HG03469 (cell line): Measurements from ENCODE around the gene TSKU.
"Not testable (repeated sequence)": the region's sequence is repeated elsewhere in the genome, so short reads cannot be mapped to it uniquely, and the experiment has no call there.

Experiments used
- ATAC-seq: cut with Tn5 transposase; IDR thresholded peaks from one replicate; pipeline ENCODE4 v1.9.1; 2021; ENCODE audit warnings: mild to moderate bottlenecking, moderate library complexity, moderate number of reproducible peaks; ENCODE audit not compliant: unreplicated experiment

TSKU gene

DNA sequence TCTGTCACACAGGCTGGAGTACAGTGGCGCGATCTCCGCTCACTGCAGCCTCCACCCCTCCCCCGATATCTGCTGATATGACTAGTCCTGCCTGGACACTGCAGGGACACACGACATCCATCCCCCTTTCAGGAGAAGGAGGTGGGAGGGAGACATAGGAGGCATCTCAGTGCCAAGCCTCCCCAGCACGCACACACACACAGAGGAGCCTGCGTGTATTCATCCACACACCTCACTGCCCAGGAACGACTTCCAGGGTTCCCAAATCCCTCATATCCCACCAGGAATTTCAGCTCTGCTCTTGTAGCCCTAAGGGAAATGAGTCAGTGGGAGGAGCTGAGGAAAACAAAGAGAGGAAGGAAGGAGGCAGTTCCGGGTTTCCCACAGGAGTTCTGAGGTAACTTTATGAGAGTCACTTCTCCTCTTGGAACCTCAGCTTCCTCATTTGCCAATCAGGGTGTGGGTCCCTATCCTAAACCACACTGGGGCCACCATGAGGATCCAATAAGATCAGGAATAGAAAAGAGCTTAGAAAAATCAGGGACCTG lies 40.4 kb downstream of the TSKU start:
- ATAC-seq, result no peak

DNA sequence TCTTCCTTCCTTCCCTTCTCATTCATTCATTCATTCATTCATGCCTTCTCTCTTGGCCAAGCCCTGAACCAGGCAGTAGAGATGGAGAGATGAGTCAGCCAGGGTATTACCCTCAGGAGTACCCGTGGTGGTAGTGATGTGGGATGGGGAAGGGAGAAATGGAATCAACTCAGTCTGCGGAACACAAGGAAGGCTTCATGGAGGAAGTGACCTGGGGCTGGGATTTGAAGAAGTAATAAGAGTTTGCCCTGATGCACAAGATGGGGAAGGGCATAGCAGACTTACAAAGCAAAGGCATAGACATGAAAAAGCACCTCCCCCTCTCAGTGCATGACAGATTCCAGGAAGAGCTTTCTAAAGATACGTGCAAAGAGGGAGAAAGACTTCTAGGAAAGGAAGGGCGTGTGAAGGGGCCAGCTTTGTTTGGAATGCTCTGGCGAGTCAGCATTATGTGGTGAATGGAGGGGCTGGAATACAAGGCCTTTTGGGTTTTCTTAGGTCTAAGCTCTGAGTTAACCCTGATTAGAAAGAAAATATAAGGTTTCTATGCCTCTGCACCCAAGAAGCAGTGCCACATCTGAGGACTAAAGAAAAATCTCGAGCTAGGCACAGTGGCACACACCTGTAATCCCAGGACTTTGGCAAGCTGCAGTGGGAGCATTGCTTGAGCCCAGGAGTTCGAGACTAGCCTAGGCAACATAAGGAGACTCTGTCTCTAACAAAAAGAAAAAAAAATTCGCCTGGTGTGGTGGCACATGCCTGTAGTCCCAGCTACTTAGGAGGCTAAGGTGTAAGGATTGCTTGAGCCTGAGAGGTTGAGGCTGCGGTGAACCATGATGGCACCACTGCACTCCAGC lies 41.2 kb downstream of the TSKU start:
- ATAC-seq, result no peak

DNA sequence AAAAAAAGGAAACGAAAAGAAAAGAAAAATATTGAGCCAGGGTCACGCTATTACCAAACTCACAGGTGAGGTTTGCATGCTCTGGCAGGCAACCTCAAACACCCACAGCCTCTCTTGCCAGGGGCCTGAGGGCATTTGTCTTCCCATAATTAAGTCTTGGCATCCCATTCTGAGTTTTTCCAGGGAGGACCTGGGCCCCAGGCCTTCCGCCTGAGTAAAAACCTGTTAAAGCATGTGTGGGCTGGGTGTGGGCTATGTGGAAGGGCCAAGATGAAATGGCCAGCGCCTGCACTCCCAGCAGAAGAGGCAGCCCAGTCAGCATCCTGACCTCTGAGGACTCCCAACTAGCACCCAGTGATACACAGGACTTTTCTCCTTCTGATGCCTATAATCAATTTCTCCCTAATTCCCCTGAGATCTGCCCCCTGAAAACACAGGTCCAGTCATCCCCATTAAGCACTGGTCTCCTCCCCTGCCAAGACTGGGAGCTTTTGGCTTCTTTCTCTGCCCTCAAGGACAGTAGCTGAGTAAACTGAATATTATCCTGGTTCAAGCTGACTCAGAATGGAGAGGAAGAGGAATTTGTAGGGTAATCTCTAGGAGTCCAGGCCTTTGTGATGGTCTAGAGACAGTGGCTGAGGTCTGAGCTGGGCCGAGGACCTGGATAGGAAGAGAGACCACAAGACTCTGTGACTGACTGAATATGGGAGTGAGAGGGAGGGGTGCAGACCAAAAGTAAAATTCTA lies 42.0 kb downstream of the TSKU start:
- no peak for ATAC-seq

DNA sequence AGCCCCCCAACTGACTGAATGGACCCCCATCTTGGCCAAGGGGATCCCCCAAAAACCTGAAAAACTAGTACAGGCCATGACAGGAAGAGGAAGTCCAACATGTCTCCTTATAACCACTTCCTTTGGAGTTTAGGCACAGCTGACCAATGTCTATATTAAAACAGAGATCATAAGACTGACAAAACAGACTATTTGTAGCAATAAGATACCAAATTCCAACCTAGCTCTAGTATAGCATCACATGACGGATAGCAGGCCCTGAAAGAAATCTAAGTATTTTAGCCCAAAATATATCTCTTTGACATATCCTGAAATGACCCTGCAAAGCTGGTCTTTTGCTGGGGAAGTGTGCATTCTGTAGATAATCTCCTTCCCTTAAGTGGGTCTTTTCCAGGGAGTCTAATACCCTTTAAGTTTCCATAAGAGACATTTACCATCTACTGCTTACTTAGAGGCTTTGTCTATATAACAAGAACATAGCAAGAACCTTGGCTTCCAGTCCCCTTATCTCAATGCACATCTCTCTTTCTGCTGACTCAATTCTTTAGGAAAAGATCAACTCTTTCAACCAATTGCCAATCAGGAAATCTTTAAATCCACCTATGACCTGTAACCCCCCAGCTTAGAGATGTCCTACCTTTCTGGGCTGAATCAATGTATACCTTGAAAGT lies 42.7 kb downstream of the TSKU start:
- no peak for ATAC-seq

DNA sequence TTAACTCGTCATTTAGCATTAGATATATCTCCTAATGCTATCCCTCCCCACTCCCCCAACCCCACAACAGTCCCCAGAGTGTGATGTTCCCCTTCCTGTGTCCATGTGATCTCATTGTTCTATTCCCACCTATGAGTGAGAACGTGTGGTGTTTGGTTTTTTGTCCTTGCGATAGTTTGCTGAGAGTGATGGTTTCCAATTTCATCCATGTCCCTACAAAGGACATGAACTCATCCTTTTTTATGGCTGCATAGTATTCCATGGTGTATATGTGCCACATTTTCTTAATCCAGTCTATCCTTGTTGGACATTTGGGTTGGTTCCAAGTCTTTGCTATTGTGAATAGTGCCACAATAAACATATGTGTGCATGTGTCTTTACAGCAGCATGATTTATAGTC lies 43.4 kb downstream of the TSKU start:
- ATAC-seq, result not testable (repeated sequence)

DNA sequence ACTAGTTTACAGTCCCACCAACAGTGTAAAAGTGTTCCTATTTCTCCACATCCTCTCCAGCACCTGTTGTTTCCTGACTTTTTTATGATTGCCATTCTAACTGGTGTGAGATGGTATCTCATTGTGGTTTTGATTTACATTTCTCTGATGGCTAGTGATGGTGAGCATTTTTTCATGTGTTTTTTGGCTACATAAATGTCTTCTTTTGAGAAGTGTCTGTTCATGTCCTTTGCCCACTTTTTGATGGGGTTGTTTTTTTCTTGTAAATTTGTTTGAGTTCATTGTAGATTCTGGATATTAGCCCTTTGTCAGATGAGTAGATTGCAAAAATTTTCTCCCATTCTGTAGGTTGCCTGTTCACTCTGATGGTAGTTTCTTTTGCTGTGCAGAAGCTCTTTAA lies 43.8 kb downstream of the TSKU start:
- not testable (repeated sequence) for ATAC-seq

DNA sequence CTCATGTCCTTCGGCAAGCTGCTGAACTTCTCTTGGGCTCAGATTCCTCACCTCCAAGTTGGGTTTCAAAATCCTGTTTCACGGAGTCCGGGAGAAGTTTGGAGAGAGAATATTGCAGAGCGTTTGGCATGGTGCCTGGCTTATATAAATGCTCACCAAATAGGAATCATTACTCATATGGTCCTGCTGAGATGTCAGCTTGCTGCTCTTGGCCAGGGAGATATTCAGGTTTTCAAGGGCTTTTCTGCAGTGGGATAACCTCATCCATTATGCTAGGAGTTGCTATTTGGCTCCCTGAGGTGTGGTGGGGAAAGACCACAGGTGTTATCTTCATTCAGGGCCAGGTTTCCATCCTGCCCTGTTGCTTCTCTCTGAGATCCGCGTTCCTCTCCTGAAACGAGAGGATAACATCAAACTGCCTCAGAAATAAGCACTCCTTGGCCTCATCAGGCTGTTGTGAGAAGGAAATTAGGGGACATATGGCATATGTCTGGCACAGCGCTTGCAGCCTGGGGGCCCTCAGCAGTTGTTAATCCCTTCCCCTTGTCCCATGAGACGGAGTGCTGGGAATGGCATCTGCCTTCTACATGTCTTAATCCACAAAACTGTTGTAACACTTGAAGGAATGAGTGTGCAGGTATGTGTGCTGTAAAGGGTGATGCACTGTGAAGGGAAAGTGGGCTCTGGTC lies 47.6 kb downstream of the TSKU start:
- no peak for ATAC-seq

DNA sequence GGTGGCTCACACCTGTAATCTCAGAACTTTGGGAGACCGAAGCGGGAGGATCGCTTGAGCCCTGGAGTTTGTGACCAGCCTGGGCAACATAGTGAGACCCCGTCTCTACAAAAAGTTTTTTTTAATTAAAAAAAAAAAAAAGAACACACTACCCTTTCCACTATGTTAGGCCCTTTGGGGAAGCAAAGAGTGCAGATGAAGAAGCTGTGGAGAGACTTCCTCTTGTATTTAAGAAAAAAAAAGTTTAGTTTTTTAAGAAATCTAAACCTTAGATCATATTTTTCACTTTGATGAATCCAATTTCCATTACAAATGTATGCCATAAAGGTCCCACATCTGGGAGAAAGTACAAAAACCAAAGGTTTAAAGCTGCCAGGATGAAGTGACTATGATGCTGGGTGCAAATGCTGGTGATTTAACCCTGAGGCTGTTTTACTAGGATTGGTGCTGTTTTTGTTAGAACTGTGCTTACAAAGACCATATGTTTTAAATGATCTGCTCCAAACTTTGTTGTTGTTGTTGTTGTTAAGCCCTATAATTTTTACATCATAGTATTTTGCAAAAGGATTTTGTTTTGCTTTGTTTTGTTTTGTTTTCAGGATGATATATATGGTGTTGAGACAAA lies 48.6 kb downstream of the TSKU start:
- no peak for ATAC-seq

DNA sequence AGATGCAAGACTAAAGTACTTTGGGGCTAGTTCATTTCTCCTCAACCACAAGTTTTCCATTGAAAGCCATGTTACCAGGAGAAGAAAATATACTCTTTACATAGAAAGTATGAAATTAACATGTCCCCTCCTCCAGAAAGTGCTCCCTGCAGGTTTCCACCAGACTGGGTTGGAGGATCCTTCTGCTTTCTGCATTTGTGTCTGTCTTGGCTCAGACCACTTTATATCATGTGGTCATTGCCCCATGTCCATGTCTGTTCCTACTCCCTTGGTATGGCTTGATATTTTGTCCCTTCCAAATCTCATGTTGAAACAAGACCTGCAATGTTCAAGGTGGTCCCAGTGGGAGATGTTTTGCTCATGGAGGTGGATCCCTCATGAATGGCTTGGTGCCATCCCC lies 49.2 kb downstream of the TSKU start:
- ATAC-seq, result no peak

DNA sequence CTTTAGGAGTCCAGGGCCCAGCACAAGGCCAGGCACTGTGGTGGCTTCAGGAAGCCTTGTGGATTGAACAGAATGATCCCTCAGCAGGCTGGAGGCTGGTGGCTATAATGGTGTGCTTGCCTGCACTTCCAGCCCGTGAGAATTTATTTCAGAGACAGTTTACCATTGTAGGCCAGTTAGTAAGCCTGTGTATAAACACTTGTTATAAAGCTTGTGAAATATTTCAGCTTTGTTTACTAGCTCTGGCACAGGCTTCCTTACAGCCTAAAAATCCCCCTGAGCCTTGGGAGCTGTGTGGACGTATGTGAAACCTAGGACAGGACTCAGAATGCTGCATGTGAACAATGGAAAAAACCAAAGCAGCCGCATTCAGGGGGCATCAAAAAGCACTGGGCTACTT lies 51.0 kb downstream of the TSKU start:
- no peak for ATAC-seq

DNA sequence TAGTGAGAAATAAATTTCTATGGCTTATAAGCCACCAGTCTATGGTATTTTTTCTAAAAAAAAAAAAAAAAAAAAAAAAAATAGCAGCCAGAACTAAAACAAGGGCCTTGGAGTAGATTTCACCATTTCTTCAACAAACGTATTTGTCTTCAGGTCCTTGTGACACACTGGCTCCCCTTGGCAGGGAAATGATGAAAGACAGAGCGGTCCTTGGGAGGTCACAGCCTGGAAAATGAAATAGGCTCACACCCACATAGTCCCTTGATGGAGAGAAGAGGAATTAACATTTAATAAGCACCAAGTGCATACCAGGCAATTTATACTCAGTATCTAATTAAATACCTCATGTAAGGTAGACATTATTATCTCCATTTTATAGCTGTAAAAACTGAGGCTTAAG lies 51.9 kb downstream of the TSKU start:
- ATAC-seq, result no peak

DNA sequence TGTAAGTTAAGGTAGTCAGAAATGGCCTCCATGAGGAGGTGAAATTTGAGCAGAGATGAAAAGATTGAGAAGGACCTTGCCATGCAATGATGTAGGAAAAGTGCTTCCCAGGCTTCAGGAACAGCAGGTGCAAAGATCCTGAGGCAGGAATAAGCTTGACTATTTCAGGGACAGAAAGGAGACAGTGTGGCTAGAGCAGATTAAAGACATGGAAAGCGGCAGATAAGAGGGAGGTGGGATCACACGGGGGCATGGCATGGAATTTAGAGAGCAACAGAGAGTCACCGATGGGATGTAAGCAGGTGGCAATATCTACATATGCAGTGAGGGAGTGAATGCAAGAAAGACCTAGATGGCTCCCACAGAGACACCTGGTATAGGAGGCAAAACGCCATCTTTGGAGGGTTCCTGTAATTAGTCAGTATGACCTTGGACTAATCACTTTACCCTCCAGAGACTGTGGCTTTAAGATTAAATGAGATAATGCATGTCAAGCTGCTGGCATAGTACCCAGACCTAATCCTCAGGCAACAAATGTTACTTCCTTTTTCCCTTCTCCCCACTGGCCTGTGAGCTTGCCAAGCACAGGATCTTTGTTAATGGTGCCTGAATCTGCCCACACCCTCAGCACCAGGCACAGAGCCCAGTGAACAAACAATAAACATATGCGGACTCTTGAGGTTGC lies 52.9 kb downstream of the TSKU start:
- ATAC-seq, result no peak

DNA sequence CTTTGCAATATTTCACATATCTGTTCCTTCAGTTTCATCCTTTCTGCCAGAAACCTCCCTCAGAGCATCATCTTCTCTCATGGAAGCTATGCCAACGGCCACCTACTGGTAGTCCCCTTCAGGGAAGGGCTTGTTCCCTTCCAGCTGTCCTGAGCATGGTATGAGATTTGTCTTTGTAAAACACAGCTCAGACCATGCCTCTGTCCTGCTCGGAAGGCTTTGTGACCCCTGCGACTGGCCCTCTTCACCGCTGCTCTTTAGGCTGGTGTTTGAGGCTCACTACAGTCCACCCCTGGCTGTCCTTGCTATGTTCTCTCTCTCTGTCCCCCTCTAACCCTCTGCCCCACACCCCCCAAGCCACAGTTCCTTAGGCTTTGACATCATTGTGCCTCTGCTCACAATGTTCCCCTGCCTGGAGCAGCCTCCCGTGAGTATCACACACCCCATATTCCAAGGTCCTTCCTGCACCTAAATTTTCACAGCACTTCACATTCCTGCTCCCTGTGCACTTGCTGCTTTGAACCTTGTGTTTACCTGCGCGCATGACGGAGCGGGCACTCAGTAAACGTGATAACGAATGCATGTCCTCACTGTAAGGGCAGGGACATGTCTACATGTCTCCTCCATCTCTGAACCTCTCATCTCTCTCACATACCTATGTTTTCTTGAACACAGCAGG lies 53.6 kb downstream of the TSKU start:
- ATAC-seq, result no peak

DNA sequence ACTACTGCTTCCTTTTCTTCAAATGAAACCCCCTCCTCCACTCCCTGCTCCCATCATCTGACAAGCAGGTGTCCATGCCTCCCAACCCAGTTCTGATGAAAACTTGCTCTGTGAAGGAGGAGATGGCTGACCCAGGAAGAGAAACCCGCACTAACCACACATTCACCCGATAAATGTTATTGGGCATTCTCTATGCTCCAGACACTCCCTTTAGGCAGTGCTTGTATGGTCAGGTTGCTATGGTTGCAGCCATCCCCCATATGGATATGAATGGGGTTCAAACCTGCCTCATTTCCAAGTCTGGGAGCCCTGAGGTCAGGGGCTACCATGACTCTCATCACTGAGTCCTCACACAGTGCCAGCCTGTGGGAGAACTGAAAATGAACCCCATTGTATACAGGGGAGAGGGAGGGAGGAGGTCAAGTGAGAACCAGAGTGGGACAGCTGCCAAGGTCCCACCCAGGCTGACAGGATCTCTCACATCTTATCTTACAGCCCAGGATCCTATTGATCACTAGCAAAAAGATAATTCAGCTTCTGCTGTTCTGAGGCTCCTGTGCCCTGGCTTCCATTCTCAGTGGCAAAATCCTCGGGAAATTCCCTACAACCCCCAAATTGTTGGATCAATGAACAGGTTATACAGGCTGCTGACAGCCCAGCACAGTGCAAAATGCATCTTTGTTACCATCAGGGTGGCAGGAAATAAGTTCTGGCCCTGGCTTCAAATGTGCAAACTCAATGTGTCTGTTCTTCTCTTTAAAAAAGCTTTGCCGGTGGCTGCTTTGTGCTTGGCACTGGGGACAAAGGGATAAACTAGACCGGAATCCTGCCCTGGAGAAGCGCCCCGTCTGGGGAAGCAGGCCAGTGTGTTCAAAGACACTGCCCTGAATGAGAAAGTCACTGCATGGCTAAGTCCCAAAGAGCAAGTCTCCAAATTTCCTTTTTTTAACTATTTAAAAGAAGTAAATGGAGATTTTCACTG lies 54.8 kb downstream of the TSKU start:
- ATAC-seq, result no peak

DNA sequence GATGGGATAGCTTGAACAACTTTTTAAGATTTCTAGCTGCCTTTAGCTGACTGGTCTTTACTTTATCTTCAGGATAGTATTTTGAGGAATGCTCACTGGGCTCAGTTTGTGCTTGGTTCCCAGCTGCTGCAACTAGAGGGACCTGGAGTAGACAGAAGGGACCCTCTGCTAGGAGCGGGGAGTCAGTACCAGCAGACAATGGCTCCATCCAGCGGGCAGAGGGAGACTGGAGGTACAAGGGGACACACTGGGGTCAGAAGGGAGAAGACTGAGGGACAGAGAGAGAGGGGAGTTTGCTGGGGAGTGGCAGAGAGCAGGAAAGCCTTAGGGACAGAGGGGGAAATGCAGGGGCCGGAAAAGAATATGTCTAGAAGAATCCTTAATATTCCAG lies 55.5 kb downstream of the TSKU start:
- ATAC-seq, result no peak

DNA sequence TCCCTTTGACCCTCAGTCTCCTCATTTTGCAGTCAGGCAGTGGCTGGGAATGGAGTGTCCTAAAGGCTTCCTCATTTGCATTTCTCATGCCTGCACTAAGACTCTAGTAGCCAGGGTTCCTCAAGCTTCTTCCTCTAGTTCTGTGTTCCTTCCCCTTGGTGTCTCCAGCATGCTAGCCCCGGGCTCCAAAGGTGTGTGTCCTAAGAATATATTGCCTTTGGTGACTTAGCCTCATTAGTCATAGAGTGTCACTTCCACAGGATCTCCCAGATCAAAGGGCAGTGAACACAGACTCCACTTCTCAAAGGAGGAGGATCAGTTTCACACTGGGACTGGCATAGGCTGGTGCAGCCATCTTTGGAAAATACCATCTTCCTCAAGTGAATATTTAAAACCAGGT lies 56.2 kb downstream of the TSKU start:
- no peak for ATAC-seq

DNA sequence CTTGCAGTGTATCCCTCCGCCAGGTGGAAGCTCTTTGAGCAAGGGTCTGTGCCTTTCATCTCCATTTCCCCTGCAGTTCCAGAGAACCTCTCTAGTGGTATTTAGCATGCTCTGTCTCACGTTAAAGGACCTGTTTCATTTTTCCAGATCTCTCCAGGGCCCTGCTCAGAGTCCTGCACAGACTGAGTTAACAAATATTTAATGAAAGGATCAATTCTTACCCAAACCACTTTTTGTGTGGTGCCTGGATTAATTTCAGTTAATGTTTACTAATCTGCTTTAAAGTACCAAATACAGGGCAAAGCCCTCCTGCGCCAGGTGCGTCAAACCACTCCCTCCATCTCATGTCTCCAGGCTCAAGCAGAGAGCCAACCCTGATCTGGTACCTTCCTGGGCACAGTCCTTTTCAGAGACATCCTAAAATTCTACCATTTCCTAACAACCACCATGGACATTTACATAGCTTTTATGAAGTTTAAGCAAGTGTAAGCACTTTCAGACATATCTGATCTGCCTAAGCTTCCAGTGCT lies 58.8 kb downstream of the TSKU start:
- ATAC-seq, result no peak

DNA sequence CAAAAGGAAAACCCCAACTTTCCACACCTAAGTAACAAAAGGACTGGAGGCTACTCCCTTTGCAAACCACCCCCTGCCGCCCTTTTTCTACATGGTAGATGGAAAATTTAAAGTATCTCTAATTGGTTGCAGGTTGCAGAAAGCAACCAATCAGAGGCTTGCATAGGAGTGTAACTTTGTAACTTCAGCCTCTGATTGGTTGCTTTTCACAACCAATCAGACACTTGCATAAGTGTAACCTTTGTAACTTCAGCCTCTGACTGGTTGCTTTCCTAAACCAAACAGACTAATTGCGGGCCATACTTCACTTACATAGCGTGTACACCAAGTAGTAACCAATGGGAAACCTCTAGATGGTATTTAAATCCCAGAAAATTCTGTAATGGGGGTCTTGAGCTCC lies 60.8 kb downstream of the TSKU start:
- no peak for ATAC-seq
